Measurements from ENCODE around the gene C2CD3. TPM values are rescaled to one million over a fixed set of nuclear protein-coding genes. Genes with fewer than 3 reads are reported as not detected.

Gene C2CD3
- total RNA-seq, 1 donor from 2014 or later, result 40.9 TPM

DNA sequence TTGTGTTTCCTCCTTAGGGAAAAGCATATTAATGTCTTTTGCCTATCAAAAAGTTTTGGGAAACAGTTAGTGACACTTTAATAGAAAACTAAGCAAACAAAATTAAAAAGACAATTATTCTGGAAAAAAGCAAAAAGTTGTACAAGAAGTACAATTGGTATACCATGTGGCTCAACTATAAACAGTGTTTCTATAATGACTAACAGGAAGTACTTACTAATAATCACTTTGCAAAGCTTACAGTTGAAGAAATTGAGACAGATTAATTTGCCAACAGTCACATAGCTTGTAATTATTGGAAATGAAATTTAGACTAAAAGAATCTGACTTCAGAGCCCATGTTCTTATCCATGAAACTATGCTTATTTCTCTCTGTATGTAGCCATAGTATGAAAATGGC, 25.0 kb upstream of the C2CD3 start:
- DNase-seq (ENCODE audit: low spot score, unreplicated experiment), result no peak
- no peak overlapping the region for H3K27ac Mint-ChIP-seq
- no peak for TF ChIP-seq CTCF (IDR thresholded peaks at IDR 0.05; ENCODE audit: unreplicated experiment)

DNA sequence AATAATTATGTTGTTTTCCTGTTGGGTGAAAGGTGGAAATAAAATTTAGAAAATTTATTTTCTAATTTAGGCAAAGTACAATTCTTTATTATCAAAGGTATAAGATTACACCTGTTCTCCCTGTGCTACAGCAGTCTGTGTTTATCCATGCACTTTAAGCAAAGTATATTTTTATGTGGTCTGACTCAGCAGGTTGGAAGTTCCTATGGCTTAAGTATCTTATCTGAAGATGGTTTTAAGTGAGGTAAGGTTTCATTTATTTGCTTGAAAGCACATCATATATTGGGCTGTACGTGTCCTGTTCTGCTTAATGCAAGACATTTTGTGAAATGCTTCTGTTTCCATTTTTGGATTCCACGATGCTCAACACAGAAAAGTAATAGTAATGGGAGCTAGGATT, 14.9 kb upstream of the C2CD3 start:
- H3K4me1 Mint-ChIP-seq (ENCODE audit: low read depth), result no peaks in the 10 kb centered on the region
- H3K27me3 Mint-ChIP-seq, result no peaks in the 10 kb centered on the region

More for the DNA sequence above, 25.0 kb upstream of the C2CD3 start:
- H3K27me3 Mint-ChIP-seq, result no peaks in the 10 kb centered on the region
- no peaks in the 10 kb centered on the region for H3K4me1 Mint-ChIP-seq (ENCODE audit: low read depth)
- no peak overlapping the region for H3K4me3 Mint-ChIP-seq (ENCODE audit: low read depth)
- peaks cover 11% of the 10 kb centered on the region for H3K9me3 Mint-ChIP-seq (ENCODE audit: low read depth)
- H3K36me3 Mint-ChIP-seq (ENCODE audit: insufficient read depth), result peaks cover 15% of the 10 kb centered on the region

GRCh38 chr11:74185285-74185684, 14.5 kb upstream of the C2CD3 start:
- Mint-ChIP-seq H3K9me3 (ENCODE audit: low read depth) (peaks cover under 1% of the 10 kb centered on the region), H3K27ac (no peak overlapping the region), H3K4me3 (ENCODE audit: low read depth) (no peak overlapping the region), H3K36me3 (ENCODE audit: insufficient read depth) (peaks cover 8% of the 10 kb centered on the region), H3K27me3 (no peaks in the 10 kb centered on the region), H3K4me1 (ENCODE audit: low read depth) (no peaks in the 10 kb centered on the region)
- DNase-seq (ENCODE audit: low spot score, unreplicated experiment), result no peak
- no peak for TF ChIP-seq CTCF (IDR thresholded peaks at IDR 0.05; ENCODE audit: unreplicated experiment)

More for the DNA sequence above, 14.9 kb upstream of the C2CD3 start:
- Mint-ChIP-seq H3K27ac (no peak overlapping the region), H3K9me3 (ENCODE audit: low read depth) (peaks cover 5% of the 10 kb centered on the region), H3K36me3 (ENCODE audit: insufficient read depth) (peaks cover 12% of the 10 kb centered on the region), H3K4me3 (ENCODE audit: low read depth) (no peak overlapping the region)
- no peak for TF ChIP-seq CTCF (IDR thresholded peaks at IDR 0.05; ENCODE audit: unreplicated experiment)
- DNase-seq (ENCODE audit: low spot score, unreplicated experiment), result no peak

GRCh38 chr11:74182635-74183034, 11.8 kb upstream of the C2CD3 start:
- TF ChIP-seq CTCF (IDR thresholded peaks at IDR 0.05; ENCODE audit: unreplicated experiment), result no peak
- no peak overlapping the region for H3K4me3 Mint-ChIP-seq (ENCODE audit: low read depth)
- H3K9me3 Mint-ChIP-seq (ENCODE audit: low read depth), result no peaks in the 10 kb centered on the region
- no peak for DNase-seq (ENCODE audit: low spot score, unreplicated experiment)
- H3K27ac Mint-ChIP-seq, result no peak overlapping the region
- peaks cover 4% of the 10 kb centered on the region for H3K36me3 Mint-ChIP-seq (ENCODE audit: insufficient read depth)
- peaks cover 4% of the 10 kb centered on the region for H3K4me1 Mint-ChIP-seq (ENCODE audit: low read depth)
- no peaks in the 10 kb centered on the region for H3K27me3 Mint-ChIP-seq

DNA sequence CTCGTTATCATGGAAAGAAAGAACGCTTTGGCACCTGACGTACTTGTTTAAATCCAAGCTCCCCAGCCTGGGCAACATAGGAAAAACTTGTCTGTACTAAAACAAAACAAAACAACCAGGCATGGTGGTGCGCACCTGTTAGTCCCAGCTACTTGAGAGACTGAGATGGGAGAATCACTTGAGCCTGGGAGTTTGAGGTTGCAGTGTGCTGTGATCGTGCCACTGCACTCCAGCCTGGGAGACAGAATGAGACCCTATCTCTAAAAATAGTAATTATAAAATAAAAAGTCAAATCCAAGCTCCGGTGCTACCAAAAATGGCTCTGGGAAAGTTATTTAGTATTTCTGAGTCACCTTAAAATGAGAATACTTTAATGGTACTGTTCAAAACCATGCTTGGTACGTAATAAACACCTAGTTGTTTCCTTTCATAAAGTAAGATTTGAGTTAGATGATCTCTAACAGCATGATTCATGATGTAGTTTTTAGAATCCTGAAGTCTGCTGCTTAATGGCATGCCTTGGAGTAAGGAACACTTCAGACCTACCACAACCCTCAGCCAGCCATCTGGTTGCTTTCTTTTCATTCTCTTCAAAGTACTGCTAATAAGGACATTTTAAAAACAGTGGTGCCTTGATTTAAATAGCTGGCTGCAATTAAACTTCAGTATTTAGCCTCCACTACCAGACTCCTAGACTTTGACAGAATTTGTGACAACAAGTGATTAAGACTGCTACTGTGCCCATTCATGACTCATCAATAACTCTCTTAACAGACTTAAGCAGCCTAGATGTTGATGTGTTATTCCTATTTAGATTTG, 8.6 kb upstream of the C2CD3 start:
- H3K36me3 Mint-ChIP-seq (ENCODE audit: insufficient read depth), result peaks cover 3% of the 10 kb centered on the region
- peaks cover 7% of the 10 kb centered on the region for H3K4me1 Mint-ChIP-seq (ENCODE audit: low read depth)
- H3K27ac Mint-ChIP-seq, result no peak overlapping the region
- TF ChIP-seq CTCF (IDR thresholded peaks at IDR 0.05; ENCODE audit: unreplicated experiment), result no peak
- no peak for DNase-seq (ENCODE audit: low spot score, unreplicated experiment)
- H3K27me3 Mint-ChIP-seq, result no peaks in the 10 kb centered on the region
- no peak overlapping the region for H3K4me3 Mint-ChIP-seq (ENCODE audit: low read depth)
- no peaks in the 10 kb centered on the region for H3K9me3 Mint-ChIP-seq (ENCODE audit: low read depth)
